HEK293 (cell line): ENCODE measurements around the gene TIMM17A.
A peak's percentile ranks its signal among the peaks of the same experiment; 100 is the strongest.

Source experiments
- CTCF ChIA-PET: fragments of 350-600 bp; formaldehyde crosslinking; extraction: SDS; loops from one replicate; lab custom pipeline; 2021; ENCODE audit warnings: antibody characterized with exemption; lab: Yijun Ruan, JAX
- POLR2A ChIA-PET: fragments of 300-600 bp; formaldehyde crosslinking; extraction: SDS; loops from one replicate; lab custom pipeline; 2020; ENCODE audit warnings: antibody characterized with exemption, inconsistent platforms; lab: Yijun Ruan, JAX
- H3K27ac ChIP-seq: fragments of 200-500 bp; sonication (Bioruptor generic); 2 replicates; pipeline ENCODE4 v1.5.1; 2014; ENCODE audit warnings: low read depth, low read length, control low read depth, inconsistent platforms; ENCODE audit errors: extremely low read depth
- H3K36me3 ChIP-seq, 2 experiments: fragments of 200-500 bp in 1 of 2; sonication (Bioruptor generic) in 1 of 2; 1 replicate in 1 of 2; 2 replicates in 1 of 2; pipeline ENCODE4 v1.5.1; 2014 to 2017; ENCODE audit warnings: inconsistent platforms in 2 of 2, low read length in 2 of 2; ENCODE audit not compliant: control insufficient read depth in 2 of 2, insufficient read depth in 1 of 2
- H3K4me1 ChIP-seq: fragments of 200-500 bp; sonication (Bioruptor generic); 2 replicates; pipeline ENCODE4 v1.5.1; 2014; ENCODE audit warnings: mild to moderate bottlenecking, low read length, inconsistent platforms; ENCODE audit not compliant: control insufficient read depth, insufficient read depth
- H3K4me3 ChIP-seq: 2 replicates; pipeline ENCODE4 v1.5.1; 2011; ENCODE audit warnings: low read depth, mild to moderate bottlenecking, control low read depth, low read length, moderate library complexity
- H3K9me3 ChIP-seq: fragments of 200-500 bp; sonication (Bioruptor generic); 2 replicates; pipeline ENCODE4 v1.5.1; 2014; ENCODE audit warnings: low read depth, low read length, inconsistent platforms; ENCODE audit not compliant: control insufficient read depth, insufficient read depth
- TCF7L2 ChIP-seq: IDR thresholded peaks from 2 replicates; pipeline ENCODE4 v1.6.1; 2011; ENCODE audit warnings: low read depth, mild to moderate bottlenecking, inconsistent platforms, low read length, moderate library complexity, borderline replicate concordance
- ZIC2 ChIP-seq: fragments of 450-650 bp; formaldehyde crosslinking; IDR thresholded peaks from 2 replicates; pipeline ENCODE4 v1.5.1; 2016; ENCODE audit warnings: missing biosample characterization, missing genetic modification characterization
- ZNF394 ChIP-seq: fragments of 450-650 bp; formaldehyde crosslinking; IDR thresholded peaks from 2 replicates; pipeline ENCODE4 v1.5.1; 2016; ENCODE audit warnings: missing biosample characterization, missing genetic modification characterization, mild to moderate bottlenecking, moderate library complexity, borderline replicate concordance
- ZNF549 ChIP-seq: fragments of 450-650 bp; IDR thresholded peaks from 2 replicates; pipeline ENCODE4 v1.5.1; 2018; ENCODE audit warnings: missing biosample characterization, missing genetic modification characterization, mild to moderate bottlenecking, inconsistent platforms, moderate library complexity
- ZNF561 ChIP-seq: fragments of 450-650 bp; IDR thresholded peaks from 2 replicates; pipeline ENCODE4 v1.5.1; 2018; ENCODE audit warnings: missing biosample characterization, missing genetic modification characterization, borderline replicate concordance
- ZNF621 ChIP-seq: fragments of 450-650 bp; formaldehyde crosslinking; IDR thresholded peaks from 2 replicates; pipeline ENCODE4 v1.5.1; 2017; ENCODE audit warnings: missing biosample characterization, missing genetic modification characterization
- ZNF624 ChIP-seq: fragments of 450-650 bp; formaldehyde crosslinking; IDR thresholded peaks from 2 replicates; pipeline ENCODE4 v1.5.1; 2017; ENCODE audit warnings: missing biosample characterization, missing genetic modification characterization
- TF ChIP-seq, protein P1 (sequence below): fragments of 450-650 bp; formaldehyde crosslinking; IDR thresholded peaks from 2 replicates; pipeline ENCODE4 v1.5.1; 2017; ENCODE audit warnings: missing biosample characterization, missing genetic modification characterization
- TF ChIP-seq, protein P2 (sequence below): fragments of 450-650 bp; formaldehyde crosslinking; IDR thresholded peaks from 2 replicates; pipeline ENCODE4 v1.5.1; 2016; ENCODE audit warnings: missing biosample characterization, missing genetic modification characterization
- TF ChIP-seq, protein P3 (sequence below): fragments of 450-650 bp; formaldehyde crosslinking; IDR thresholded peaks from 2 replicates; pipeline ENCODE4 v1.5.1; 2016; ENCODE audit warnings: missing biosample characterization, missing genetic modification characterization
- TF ChIP-seq, protein P4 (sequence below): fragments of 450-650 bp; formaldehyde crosslinking; IDR thresholded peaks from 2 replicates; pipeline ENCODE4 v1.5.1; 2017; ENCODE audit warnings: missing biosample characterization, missing genetic modification characterization

The TIMM17A gene

DNA sequence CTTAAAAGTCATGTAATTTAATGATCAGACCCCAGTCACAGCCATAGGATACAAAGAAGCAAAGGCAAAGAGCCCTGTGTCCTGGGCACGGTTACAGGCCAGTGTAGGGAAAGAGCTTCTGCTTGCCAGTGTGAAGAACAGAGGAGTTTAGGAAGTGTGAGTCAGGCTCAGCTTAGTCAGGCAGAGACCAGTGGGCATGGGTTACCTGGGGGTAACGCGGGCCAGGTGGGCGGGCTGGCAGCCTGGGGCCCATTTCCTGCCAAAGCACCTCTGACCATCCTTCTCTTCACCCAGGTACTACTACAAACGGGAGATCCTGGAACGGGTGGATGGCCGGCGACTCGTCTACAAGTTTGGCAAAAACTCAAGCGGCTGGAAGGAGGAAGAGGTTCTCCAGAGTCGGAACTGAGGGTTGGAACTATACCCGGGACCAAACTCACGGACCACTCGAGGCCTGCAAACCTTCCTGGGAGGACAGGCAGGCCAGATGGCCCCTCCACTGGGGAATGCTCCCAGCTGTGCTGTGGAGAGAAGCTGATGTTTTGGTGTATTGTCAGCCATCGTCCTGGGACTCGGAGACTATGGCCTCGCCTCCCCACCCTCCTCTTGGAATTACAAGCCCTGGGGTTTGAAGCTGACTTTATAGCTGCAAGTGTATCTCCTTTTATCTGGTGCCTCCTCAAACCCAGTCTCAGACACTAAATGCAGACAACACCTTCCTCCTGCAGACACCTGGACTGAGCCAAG is 59.8 kb downstream of the TIMM17A start:
- Histone ChIP-seq H3K9me3 (no peaks in the 10 kb centered on the region), H3K4me3 (no peak overlapping the region), H3K27ac (no peak overlapping the region), H3K4me1 (peaks cover 14% of the 10 kb centered on the region), H3K36me3 (no peaks in the 10 kb centered on the region)
- TF ChIP-seq, protein P1, sequence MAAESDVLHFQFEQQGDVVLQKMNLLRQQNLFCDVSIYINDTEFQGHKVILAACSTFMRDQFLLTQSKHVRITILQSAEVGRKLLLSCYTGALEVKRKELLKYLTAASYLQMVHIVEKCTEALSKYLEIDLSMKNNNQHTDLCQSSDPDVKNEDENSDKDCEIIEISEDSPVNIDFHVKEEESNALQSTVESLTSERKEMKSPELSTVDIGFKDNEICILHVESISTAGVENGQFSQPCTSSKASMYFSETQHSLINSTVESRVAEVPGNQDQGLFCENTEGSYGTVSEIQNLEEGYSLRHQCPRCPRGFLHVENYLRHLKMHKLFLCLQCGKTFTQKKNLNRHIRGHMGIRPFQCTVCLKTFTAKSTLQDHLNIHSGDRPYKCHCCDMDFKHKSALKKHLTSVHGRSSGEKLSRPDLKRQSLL = no peak
- TF ChIP-seq TCF7L2 = no peak
- TF ChIP-seq ZNF394 (tag by site-specific recombination) = no peak
- ChIA-PET POLR2A (interaction anchor here (1.3 kb wide), 1 partner anchor 20 kb away, joined by 3 read pairs; no protein-coding TSS in a partner anchor), CTCF (interaction anchor here (0.6 to 2.7 kb wide), 7 partner anchors 8 to 533 kb away, joined by 3 to 13 read pairs (median 4); no protein-coding TSS in a partner anchor)

DNA sequence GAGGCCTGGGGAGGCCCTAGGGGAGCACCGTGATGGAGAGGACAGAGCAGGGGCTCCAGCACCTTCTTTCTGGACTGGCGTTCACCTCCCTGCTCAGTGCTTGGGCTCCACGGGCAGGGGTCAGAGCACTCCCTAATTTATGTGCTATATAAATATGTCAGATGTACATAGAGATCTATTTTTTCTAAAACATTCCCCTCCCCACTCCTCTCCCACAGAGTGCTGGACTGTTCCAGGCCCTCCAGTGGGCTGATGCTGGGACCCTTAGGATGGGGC is 60.3 kb downstream of the TIMM17A start:
- H3K9me3 ChIP-seq = no peaks in the 10 kb centered on the region
- CTCF ChIA-PET = interaction anchor here (0.7 to 2.7 kb wide), 5 partner anchors 9 to 119 kb away, joined by 3 to 13 read pairs (median 4); no protein-coding TSS in a partner anchor
- H3K4me3 ChIP-seq = no peak overlapping the region
- POLR2A ChIA-PET = interaction anchor here (1.3 kb wide), 1 partner anchor 19 kb away, joined by 3 read pairs; no protein-coding TSS in a partner anchor
- no peak overlapping the region for H3K27ac ChIP-seq
- H3K36me3 ChIP-seq = no peaks in the 10 kb centered on the region
- no peak for TF ChIP-seq ZNF624 (tag by site-specific recombination)
- TF ChIP-seq, protein P2, sequence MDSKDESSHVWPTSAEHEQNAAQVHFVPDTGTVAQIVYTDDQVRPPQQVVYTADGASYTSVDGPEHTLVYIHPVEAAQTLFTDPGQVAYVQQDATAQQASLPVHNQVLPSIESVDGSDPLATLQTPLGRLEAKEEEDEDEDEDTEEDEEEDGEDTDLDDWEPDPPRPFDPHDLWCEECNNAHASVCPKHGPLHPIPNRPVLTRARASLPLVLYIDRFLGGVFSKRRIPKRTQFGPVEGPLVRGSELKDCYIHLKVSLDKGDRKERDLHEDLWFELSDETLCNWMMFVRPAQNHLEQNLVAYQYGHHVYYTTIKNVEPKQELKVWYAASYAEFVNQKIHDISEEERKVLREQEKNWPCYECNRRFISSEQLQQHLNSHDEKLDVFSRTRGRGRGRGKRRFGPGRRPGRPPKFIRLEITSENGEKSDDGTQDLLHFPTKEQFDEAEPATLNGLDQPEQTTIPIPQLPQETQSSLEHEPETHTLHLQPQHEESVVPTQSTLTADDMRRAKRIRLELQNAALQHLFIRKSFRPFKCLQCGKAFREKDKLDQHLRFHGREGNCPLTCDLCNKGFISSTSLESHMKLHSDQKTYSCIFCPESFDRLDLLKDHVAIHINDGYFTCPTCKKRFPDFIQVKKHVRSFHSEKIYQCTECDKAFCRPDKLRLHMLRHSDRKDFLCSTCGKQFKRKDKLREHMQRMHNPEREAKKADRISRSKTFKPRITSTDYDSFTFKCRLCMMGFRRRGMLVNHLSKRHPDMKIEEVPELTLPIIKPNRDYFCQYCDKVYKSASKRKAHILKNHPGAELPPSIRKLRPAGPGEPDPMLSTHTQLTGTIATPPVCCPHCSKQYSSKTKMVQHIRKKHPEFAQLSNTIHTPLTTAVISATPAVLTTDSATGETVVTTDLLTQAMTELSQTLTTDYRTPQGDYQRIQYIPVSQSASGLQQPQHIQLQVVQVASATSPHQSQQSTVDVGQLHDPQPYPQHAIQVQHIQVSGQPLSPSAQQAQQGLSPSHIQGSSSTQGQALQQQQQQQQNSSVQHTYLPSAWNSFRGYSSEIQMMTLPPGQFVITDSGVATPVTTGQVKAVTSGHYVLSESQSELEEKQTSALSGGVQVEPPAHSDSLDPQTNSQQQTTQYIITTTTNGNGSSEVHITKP (tag by site-specific recombination) = peak; percentile 68
- H3K4me1 ChIP-seq = peaks cover 14% of the 10 kb centered on the region

DNA sequence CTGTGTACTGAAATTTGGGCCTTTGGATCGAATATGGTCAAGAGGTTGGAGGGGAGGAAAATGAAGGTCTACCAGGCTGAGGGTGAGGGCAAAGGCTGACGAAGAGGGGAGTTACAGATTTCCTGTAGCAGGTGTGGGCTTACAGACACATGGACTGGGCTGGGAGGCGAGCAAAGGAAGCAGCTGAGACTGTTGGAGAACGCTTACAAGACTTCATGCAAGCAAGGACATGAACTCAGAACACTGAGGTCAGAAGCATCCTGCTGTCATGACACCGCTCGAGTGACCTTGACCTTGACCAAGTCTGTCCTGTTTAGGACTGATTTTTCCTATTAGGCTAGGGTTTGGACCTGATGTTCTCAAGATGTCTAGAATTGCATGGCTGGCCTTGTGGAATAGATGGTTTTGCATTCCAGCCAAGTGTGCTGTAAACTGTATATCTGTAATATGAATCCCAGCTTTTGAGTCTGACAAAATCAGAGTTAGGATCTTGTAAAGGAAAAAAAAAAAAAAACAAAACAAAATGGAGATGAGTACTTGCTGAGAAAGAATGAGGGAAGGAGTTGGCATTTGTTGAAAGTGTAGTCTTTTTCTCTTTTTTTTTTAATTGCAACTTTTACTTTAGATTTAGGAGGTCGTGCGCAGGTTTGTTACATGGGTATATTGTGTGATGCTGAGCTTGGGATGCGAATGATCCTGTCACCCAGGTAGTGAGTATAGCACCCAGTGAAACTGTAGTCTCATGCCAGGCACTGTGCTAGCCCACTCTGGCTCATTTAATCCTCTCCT is 60.9 kb downstream of the TIMM17A start:
- TF ChIP-seq ZNF561 (tag by site-specific recombination) = no peak
- TF ChIP-seq, protein P3, sequence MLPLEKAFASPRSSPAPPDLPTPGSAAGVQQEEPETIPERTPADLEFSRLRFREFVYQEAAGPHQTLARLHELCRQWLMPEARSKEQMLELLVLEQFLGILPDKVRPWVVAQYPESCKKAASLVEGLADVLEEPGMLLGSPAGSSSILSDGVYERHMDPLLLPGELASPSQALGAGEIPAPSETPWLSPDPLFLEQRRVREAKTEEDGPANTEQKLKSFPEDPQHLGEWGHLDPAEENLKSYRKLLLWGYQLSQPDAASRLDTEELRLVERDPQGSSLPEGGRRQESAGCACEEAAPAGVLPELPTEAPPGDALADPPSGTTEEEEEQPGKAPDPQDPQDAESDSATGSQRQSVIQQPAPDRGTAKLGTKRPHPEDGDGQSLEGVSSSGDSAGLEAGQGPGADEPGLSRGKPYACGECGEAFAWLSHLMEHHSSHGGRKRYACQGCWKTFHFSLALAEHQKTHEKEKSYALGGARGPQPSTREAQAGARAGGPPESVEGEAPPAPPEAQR (tag by site-specific recombination) = no peak
- TF ChIP-seq ZNF549 = no peak
- TF ChIP-seq ZNF621 (tag by site-specific recombination) = no peak
- TF ChIP-seq, protein P4, sequence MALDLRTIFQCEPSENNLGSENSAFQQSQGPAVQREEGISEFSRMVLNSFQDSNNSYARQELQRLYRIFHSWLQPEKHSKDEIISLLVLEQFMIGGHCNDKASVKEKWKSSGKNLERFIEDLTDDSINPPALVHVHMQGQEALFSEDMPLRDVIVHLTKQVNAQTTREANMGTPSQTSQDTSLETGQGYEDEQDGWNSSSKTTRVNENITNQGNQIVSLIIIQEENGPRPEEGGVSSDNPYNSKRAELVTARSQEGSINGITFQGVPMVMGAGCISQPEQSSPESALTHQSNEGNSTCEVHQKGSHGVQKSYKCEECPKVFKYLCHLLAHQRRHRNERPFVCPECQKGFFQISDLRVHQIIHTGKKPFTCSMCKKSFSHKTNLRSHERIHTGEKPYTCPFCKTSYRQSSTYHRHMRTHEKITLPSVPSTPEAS (tag by site-specific recombination) = no peak
- TF ChIP-seq ZIC2 (tag by site-specific recombination) = no peak
- TF ChIP-seq, all 188 proteins: peak for 0
- Histone ChIP-seq H3K9me3 (no peaks in the 10 kb centered on the region), H3K4me1 (peaks cover 14% of the 10 kb centered on the region), H3K36me3 (no peaks in the 10 kb centered on the region), H3K27ac (no peak overlapping the region), H3K4me3 (no peak overlapping the region)
- POLR2A ChIA-PET = interaction anchor here (0.6 to 2.2 kb wide), 4 partner anchors 15 to 179 kb away, joined by 3 to 5 read pairs (median 4); no protein-coding TSS in a partner anchor
- CTCF ChIA-PET = interaction anchor here (0.7 to 2.7 kb wide), 4 partner anchors 9 to 120 kb away, joined by 3 to 13 read pairs (median 4); no protein-coding TSS in a partner anchor
